ENCODE measurements around the gene TSPAN12.

TSPAN12 gene

GRCh38 chr7:120806669-120807068 lies 51.3 kb downstream of the TSPAN12 start:
- no peaks in the 10 kb centered on the region for H3K27me3 Mint-ChIP-seq
- H3K4me3 Mint-ChIP-seq: no peak overlapping the region
- intact Hi-C loops (cut with micrococcal nuclease): loop anchor here (1.0 to 2.0 kb wide), 2 partner anchors 134 to 302 kb away; no protein-coding TSS in a partner anchor
- H3K36me3 Mint-ChIP-seq (ENCODE audit: low read depth): no peaks in the 10 kb centered on the region
- no peak overlapping the region for H3K27ac Mint-ChIP-seq
- H3K4me1 Mint-ChIP-seq (ENCODE audit: low read depth): no peaks in the 10 kb centered on the region
- H3K9me3 Mint-ChIP-seq: no peaks in the 10 kb centered on the region

- intact Hi-C loops (cut with micrococcal nuclease): loop anchor here (1.0 to 2.0 kb wide), 2 partner anchors 135 to 302 kb away; no protein-coding TSS in a partner anchor
- Mint-ChIP-seq H3K4me3 (no peak overlapping the region), H3K4me1 (ENCODE audit: low read depth) (no peaks in the 10 kb centered on the region), H3K27ac (no peak overlapping the region), H3K27me3 (no peaks in the 10 kb centered on the region), H3K9me3 (no peaks in the 10 kb centered on the region), H3K36me3 (ENCODE audit: low read depth) (no peaks in the 10 kb centered on the region)
Observed at GRCh38 chr7:120805636-120806388, 52.1 kb downstream of the TSPAN12 start.

GRCh38 chr7:120802751-120803150 lies 55.2 kb downstream of the TSPAN12 start:
- H3K27ac Mint-ChIP-seq: no peak overlapping the region

GRCh38 chr7:120799813-120800475 lies 58.0 kb downstream of the TSPAN12 start:
- no peaks in the 10 kb centered on the region for H3K9me3 Mint-ChIP-seq
- no peaks in the 10 kb centered on the region for H3K27me3 Mint-ChIP-seq
- H3K4me3 Mint-ChIP-seq: no peak overlapping the region
- H3K4me1 Mint-ChIP-seq (ENCODE audit: low read depth): no peaks in the 10 kb centered on the region
- intact Hi-C loops (cut with micrococcal nuclease): no loop called here
- no peaks in the 10 kb centered on the region for H3K36me3 Mint-ChIP-seq (ENCODE audit: low read depth)
- H3K27ac Mint-ChIP-seq: no peak overlapping the region

More at GRCh38 chr7:120802751-120803150, 55.2 kb downstream of the TSPAN12 start:
- H3K4me1 Mint-ChIP-seq (ENCODE audit: low read depth): no peaks in the 10 kb centered on the region
- H3K9me3 Mint-ChIP-seq: no peaks in the 10 kb centered on the region
- H3K4me3 Mint-ChIP-seq: no peak overlapping the region
- intact Hi-C loops (cut with micrococcal nuclease): no loop called here
- no peaks in the 10 kb centered on the region for H3K27me3 Mint-ChIP-seq
- H3K36me3 Mint-ChIP-seq (ENCODE audit: low read depth): no peaks in the 10 kb centered on the region

GRCh38 chr7:120799147-120799546 lies 58.8 kb downstream of the TSPAN12 start:
- intact Hi-C loops (cut with micrococcal nuclease): no loop called here
- Mint-ChIP-seq H3K36me3 (ENCODE audit: low read depth) (no peaks in the 10 kb centered on the region), H3K27me3 (no peaks in the 10 kb centered on the region), H3K9me3 (no peaks in the 10 kb centered on the region), H3K4me3 (no peak overlapping the region), H3K27ac (no peak overlapping the region), H3K4me1 (ENCODE audit: low read depth) (no peaks in the 10 kb centered on the region)

- Mint-ChIP-seq H3K9me3 (no peaks in the 10 kb centered on the region), H3K27ac (no peak overlapping the region), H3K4me3 (no peak overlapping the region), H3K27me3 (no peaks in the 10 kb centered on the region), H3K36me3 (ENCODE audit: low read depth) (no peaks in the 10 kb centered on the region), H3K4me1 (ENCODE audit: low read depth) (no peaks in the 10 kb centered on the region)
- intact Hi-C loops (cut with micrococcal nuclease): no loop called here
Observed at GRCh38 chr7:120797026-120797645, 60.8 kb downstream of the TSPAN12 start.

GRCh38 chr7:120794106-120794729 lies 63.7 kb downstream of the TSPAN12 start:
- no peaks in the 10 kb centered on the region for H3K9me3 Mint-ChIP-seq
- H3K4me3 Mint-ChIP-seq: no peak overlapping the region
- no peaks in the 10 kb centered on the region for H3K36me3 Mint-ChIP-seq (ENCODE audit: low read depth)
- intact Hi-C loops (cut with micrococcal nuclease): loop anchor here (5.0 kb wide), 1 partner anchor 313 kb away; no protein-coding TSS in a partner anchor
- H3K27me3 Mint-ChIP-seq: no peaks in the 10 kb centered on the region
- no peaks in the 10 kb centered on the region for H3K4me1 Mint-ChIP-seq (ENCODE audit: low read depth)
- H3K27ac Mint-ChIP-seq: no peak overlapping the region

- intact Hi-C loops (cut with micrococcal nuclease): loop anchor here (5.0 kb wide), 1 partner anchor 314 kb away; no protein-coding TSS in a partner anchor
- no peaks in the 10 kb centered on the region for H3K27me3 Mint-ChIP-seq
- H3K9me3 Mint-ChIP-seq: no peaks in the 10 kb centered on the region
- H3K36me3 Mint-ChIP-seq (ENCODE audit: low read depth): no peaks in the 10 kb centered on the region
- H3K4me1 Mint-ChIP-seq (ENCODE audit: low read depth): no peaks in the 10 kb centered on the region
- no peak overlapping the region for H3K27ac Mint-ChIP-seq
- no peak overlapping the region for H3K4me3 Mint-ChIP-seq
Observed at GRCh38 chr7:120793213-120793936, 64.6 kb downstream of the TSPAN12 start.

GRCh38 chr7:120792861-120793130 lies 65.1 kb downstream of the TSPAN12 start:
- intact Hi-C loops (cut with micrococcal nuclease): loop anchor here (1.0 to 5.0 kb wide), 2 partner anchors 149 to 315 kb away; no protein-coding TSS in a partner anchor
- H3K27ac Mint-ChIP-seq: no peak overlapping the region

GRCh38 chr7:120792091-120792860 lies 65.7 kb downstream of the TSPAN12 start:
- Mint-ChIP-seq H3K4me1 (ENCODE audit: low read depth) (no peaks in the 10 kb centered on the region), H3K4me3 (no peak overlapping the region), H3K27ac (no peak overlapping the region), H3K9me3 (no peaks in the 10 kb centered on the region), H3K27me3 (no peaks in the 10 kb centered on the region), H3K36me3 (ENCODE audit: low read depth) (no peaks in the 10 kb centered on the region)
- intact Hi-C loops (cut with micrococcal nuclease): loop anchor here (1.0 to 5.0 kb wide), 2 partner anchors 149 to 315 kb away; no protein-coding TSS in a partner anchor

More at GRCh38 chr7:120792861-120793130, 65.1 kb downstream of the TSPAN12 start:
- H3K36me3 Mint-ChIP-seq (ENCODE audit: low read depth): no peaks in the 10 kb centered on the region
- H3K4me3 Mint-ChIP-seq: no peak overlapping the region
- no peaks in the 10 kb centered on the region for H3K4me1 Mint-ChIP-seq (ENCODE audit: low read depth)
- H3K27me3 Mint-ChIP-seq: no peaks in the 10 kb centered on the region
- H3K9me3 Mint-ChIP-seq: no peaks in the 10 kb centered on the region

GRCh38 chr7:120785095-120785494 lies 72.8 kb downstream of the TSPAN12 start:
- H3K36me3 Mint-ChIP-seq (ENCODE audit: low read depth): no peaks in the 10 kb centered on the region
- no peak overlapping the region for H3K4me3 Mint-ChIP-seq
- no peak overlapping the region for H3K27ac Mint-ChIP-seq
- no peaks in the 10 kb centered on the region for H3K9me3 Mint-ChIP-seq
- no peaks in the 10 kb centered on the region for H3K4me1 Mint-ChIP-seq (ENCODE audit: low read depth)
- intact Hi-C loops (cut with micrococcal nuclease): no loop called here
- no peaks in the 10 kb centered on the region for H3K27me3 Mint-ChIP-seq

- no peaks in the 10 kb centered on the region for H3K36me3 Mint-ChIP-seq (ENCODE audit: low read depth)
- H3K4me1 Mint-ChIP-seq (ENCODE audit: low read depth): no peaks in the 10 kb centered on the region
- H3K27ac Mint-ChIP-seq: no peak overlapping the region
- H3K27me3 Mint-ChIP-seq: no peaks in the 10 kb centered on the region
- no peak overlapping the region for H3K4me3 Mint-ChIP-seq
- intact Hi-C loops (cut with micrococcal nuclease): no loop called here
- H3K9me3 Mint-ChIP-seq: no peaks in the 10 kb centered on the region
Observed at GRCh38 chr7:120783721-120784120, 74.2 kb downstream of the TSPAN12 start.

- no peaks in the 10 kb centered on the region for H3K4me1 Mint-ChIP-seq (ENCODE audit: low read depth)
- no peak overlapping the region for H3K27ac Mint-ChIP-seq
- H3K27me3 Mint-ChIP-seq: no peaks in the 10 kb centered on the region
- H3K9me3 Mint-ChIP-seq: no peaks in the 10 kb centered on the region
- H3K4me3 Mint-ChIP-seq: no peak overlapping the region
- intact Hi-C loops (cut with micrococcal nuclease): no loop called here
- no peaks in the 10 kb centered on the region for H3K36me3 Mint-ChIP-seq (ENCODE audit: low read depth)
Observed at GRCh38 chr7:120783273-120783672, 74.7 kb downstream of the TSPAN12 start.
